Fibroblast of lung (primary cell): ENCODE measurements around the gene PIK3C3. TPM values are rescaled to one million over a fixed set of nuclear protein-coding genes. Genes with fewer than 3 reads are reported as not detected.

ENCODE experiments used
- DNase-seq, 2 donors: peaks; one replicate each; pipeline versions ENCODE4 v3.0.0 to v3.0.0-alpha.2; 2010; ENCODE audit warnings: low read depth in 2 of 2
- H2AFZ ChIP-seq: 2 replicates; pipeline ENCODE4 v1.5.1; 2012; ENCODE audit warnings: low read length, control low read depth, inconsistent platforms
- H3K27ac ChIP-seq: 2 replicates; pipeline ENCODE4 v1.5.1; 2011; ENCODE audit warnings: low read length, control low read depth; ENCODE audit not compliant: insufficient read depth
- H3K27me3 ChIP-seq: 2 replicates; pipeline ENCODE4 v1.5.1; 2011; ENCODE audit warnings: mild to moderate bottlenecking, low read length; ENCODE audit not compliant: control insufficient read depth, insufficient read depth
- H3K36me3 ChIP-seq: 2 replicates; pipeline ENCODE4 v1.5.1; 2011; ENCODE audit warnings: low read length; ENCODE audit not compliant: control insufficient read depth, insufficient read depth
- H3K4me1 ChIP-seq: 2 replicates; pipeline ENCODE4 v1.5.1; 2011; ENCODE audit warnings: low read length; ENCODE audit not compliant: control insufficient read depth, insufficient read depth; ENCODE audit errors: extremely low read depth
- H3K4me2 ChIP-seq: 2 replicates; pipeline ENCODE4 v1.5.1; 2011; ENCODE audit warnings: low read length, control low read depth; ENCODE audit not compliant: insufficient read depth; ENCODE audit errors: extremely low read depth
- H3K4me3 ChIP-seq, 4 experiments: fragments of 200-600 bp in 1 of 4; sonication (generic) in 1 of 4; replicated peaks in 1 of 4; 2 replicates each; pipeline ENCODE4 v1.5.1; 2011 to 2016; ENCODE audit warnings: low read length in 4 of 4, low read depth in 3 of 4, mild to moderate bottlenecking in 3 of 4, control low read depth in 2 of 4, inconsistent platforms in 1 of 4, mixed read lengths in 1 of 4; ENCODE audit not compliant: insufficient read depth in 1 of 4; ENCODE audit errors: control extremely low read depth in 1 of 4
- H3K79me2 ChIP-seq: 2 replicates; pipeline ENCODE4 v1.5.1; 2012; ENCODE audit warnings: mild to moderate bottlenecking, low read length, inconsistent platforms; ENCODE audit not compliant: control insufficient read depth, insufficient read depth
- H3K9ac ChIP-seq: 2 replicates; pipeline ENCODE4 v1.5.1; 2011; ENCODE audit warnings: mild to moderate bottlenecking, low read length, control low read depth; ENCODE audit not compliant: insufficient read depth
- H3K9me3 ChIP-seq: 2 replicates; pipeline ENCODE4 v1.5.1; 2012; ENCODE audit warnings: low read depth, low read length; ENCODE audit not compliant: control insufficient read depth, insufficient read depth
- H4K20me1 ChIP-seq: 2 replicates; pipeline ENCODE4 v1.5.1; 2011; ENCODE audit warnings: low read length; ENCODE audit not compliant: control insufficient read depth, insufficient read depth; ENCODE audit errors: extremely low read depth
- EZH2 ChIP-seq: IDR thresholded peaks from 2 replicates; pipeline ENCODE4 v1.5.1; 2012; ENCODE audit warnings: low read length, control low read depth, mild to moderate bottlenecking; ENCODE audit errors: missing control alignments
- polyA plus RNA-seq, 2 donors: library from polyadenylated mRNA; depleted of rRNA in 1 of 2; stranded (reverse) in 1 of 2; unstranded in 1 of 2; fragments of >200 nt; gene quantifications; 2 replicates each; pipeline ENCODE4 v1.2.1, GENCODE V29; 2011 to 2012; ENCODE audit warnings: missing spikeins in 1 of 2
- total RNA-seq: library from RNA; depleted of rRNA; stranded (reverse); fragments of >200 nt; gene quantifications from 2 replicates; pipeline ENCODE4 v1.2.1, GENCODE V29; 2014
- TF ChIP-seq, protein P1 (sequence below), 2 donors: IDR thresholded peaks in 1 of 2; conservative IDR thresholded peaks in 1 of 2; 1 replicate in 1 of 2; 2 replicates in 1 of 2; pipeline ENCODE4 v1.5.1; 2011 to 2012; ENCODE audit warnings: low read length in 2 of 2, control low read depth in 1 of 2, inconsistent platforms in 1 of 2, low read depth in 1 of 2, mild to moderate bottlenecking in 1 of 2

The PIK3C3 gene
- total and polyA plus RNA-seq, 2 donors (not counting 1 experiment from before 2014, with no cell fraction given), result 28.9 to 58.6 TPM

DNA sequence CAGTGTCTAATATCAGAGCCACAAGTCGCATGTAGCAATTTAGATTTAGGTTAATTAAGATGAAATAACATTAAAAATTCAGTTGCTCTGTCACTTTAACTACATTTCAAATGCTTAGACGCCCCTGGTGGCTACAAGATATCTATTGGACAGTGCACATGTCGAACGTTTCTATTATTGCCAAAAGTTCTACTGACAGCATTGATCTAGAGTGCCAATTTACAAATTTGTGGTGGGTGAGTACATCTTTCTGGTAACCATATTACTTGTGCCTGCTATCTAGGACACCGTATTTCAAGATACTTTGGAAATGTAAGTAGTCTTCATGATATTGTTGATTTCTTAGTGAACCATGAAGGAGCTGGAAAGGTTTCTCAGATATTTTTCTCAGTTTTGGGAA lies 20.2 kb downstream of the PIK3C3 start:
- TF ChIP-seq, protein P1, sequence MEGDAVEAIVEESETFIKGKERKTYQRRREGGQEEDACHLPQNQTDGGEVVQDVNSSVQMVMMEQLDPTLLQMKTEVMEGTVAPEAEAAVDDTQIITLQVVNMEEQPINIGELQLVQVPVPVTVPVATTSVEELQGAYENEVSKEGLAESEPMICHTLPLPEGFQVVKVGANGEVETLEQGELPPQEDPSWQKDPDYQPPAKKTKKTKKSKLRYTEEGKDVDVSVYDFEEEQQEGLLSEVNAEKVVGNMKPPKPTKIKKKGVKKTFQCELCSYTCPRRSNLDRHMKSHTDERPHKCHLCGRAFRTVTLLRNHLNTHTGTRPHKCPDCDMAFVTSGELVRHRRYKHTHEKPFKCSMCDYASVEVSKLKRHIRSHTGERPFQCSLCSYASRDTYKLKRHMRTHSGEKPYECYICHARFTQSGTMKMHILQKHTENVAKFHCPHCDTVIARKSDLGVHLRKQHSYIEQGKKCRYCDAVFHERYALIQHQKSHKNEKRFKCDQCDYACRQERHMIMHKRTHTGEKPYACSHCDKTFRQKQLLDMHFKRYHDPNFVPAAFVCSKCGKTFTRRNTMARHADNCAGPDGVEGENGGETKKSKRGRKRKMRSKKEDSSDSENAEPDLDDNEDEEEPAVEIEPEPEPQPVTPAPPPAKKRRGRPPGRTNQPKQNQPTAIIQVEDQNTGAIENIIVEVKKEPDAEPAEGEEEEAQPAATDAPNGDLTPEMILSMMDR (conservative IDR thresholded peaks at IDR 0.05 in 1 of 2, IDR thresholded peaks at IDR 0.05 in 1 of 2; ENCODE audit: low read depth in 1 of 2, low read length in 2 of 2), result no peak
- TF ChIP-seq EZH2, result no peak
- no peaks in the 10 kb centered on the region for H3K36me3 ChIP-seq

DNA sequence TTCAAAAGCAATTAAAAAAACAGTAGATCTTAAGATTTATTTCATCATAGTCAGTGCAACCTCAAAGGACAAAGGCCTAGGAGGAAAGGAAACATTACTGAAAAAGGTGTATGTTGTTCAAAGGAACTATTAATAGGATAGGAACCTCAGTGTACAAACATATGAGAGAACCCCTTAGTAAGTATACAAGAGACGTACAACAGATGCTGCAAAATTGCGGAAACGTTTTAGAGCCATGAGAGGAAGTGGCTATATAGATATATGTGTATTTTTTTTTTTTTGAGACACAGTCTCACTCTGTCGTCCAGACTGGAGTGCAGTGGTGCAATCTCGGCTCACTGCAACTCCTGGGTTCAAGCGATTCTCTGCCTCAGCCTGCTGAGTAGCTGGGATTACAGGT lies 22.2 kb downstream of the PIK3C3 start:
- no peaks in the 10 kb centered on the region for H3K79me2 ChIP-seq
- no peaks in the 10 kb centered on the region for H3K9me3 ChIP-seq
- H3K36me3 ChIP-seq, result no peaks in the 10 kb centered on the region
- no peaks in the 10 kb centered on the region for H4K20me1 ChIP-seq
- H3K4me2 ChIP-seq, result no peak overlapping the region
- no peaks in the 10 kb centered on the region for H3K4me1 ChIP-seq
- H3K4me3 ChIP-seq, result no peak overlapping the region
- no peaks in the 10 kb centered on the region for H3K27me3 ChIP-seq
- no peak for DNase-seq
- no peak overlapping the region for H2AFZ ChIP-seq
- no peak for TF ChIP-seq EZH2
- TF ChIP-seq, protein P1 (conservative IDR thresholded peaks at IDR 0.05 in 1 of 2, IDR thresholded peaks at IDR 0.05 in 1 of 2; ENCODE audit: low read depth in 1 of 2, low read length in 2 of 2), result no peak
- H3K9ac ChIP-seq, result no peak overlapping the region
- H3K27ac ChIP-seq, result no peak overlapping the region

More for the DNA sequence above, 20.2 kb downstream of the PIK3C3 start:
- no peaks in the 10 kb centered on the region for H3K9me3 ChIP-seq
- no peak overlapping the region for H2AFZ ChIP-seq
- H3K4me3 ChIP-seq, result no peak overlapping the region
- no peaks in the 10 kb centered on the region for H3K79me2 ChIP-seq
- no peak overlapping the region for H3K9ac ChIP-seq
- no peak for DNase-seq
- H4K20me1 ChIP-seq, result no peaks in the 10 kb centered on the region
- no peaks in the 10 kb centered on the region for H3K27me3 ChIP-seq
- no peaks in the 10 kb centered on the region for H3K4me1 ChIP-seq
- H3K27ac ChIP-seq, result no peak overlapping the region
- H3K4me2 ChIP-seq, result no peak overlapping the region

DNA sequence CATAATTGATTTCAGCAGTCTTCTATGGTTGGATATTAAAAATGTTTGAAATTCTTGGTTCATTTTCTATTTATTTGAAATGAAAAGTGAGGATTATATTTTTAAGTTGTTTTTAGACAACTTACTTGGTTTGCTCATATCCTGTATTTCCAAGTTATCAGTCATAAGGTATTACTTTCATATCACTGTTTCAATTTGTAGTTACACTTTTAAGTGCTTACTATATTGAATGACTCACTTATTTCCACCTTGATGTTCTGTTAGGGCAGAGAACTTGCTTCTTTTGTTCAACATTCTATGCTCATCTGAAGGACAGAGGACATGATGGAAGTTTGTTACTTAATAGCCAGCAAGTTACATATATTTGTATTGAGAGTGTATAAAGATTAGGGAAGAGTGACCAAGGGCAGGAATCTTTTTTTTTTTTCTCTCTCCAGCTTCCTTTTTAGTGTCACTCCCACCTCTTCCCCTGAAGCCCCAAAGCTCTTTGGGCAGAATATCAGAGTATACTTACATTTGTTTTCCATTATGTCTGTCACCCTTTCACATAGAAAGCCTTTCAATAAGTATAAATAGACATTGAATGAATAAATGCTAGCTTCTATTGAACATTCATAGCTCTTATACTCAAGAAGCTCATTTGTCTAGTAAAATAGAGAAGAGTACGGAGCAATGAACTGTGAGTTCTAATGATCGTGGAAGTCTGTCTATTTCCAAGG lies 28.1 kb downstream of the PIK3C3 start:
- peak in 1 of 2 donors; percentile 27 for DNase-seq
- TF ChIP-seq, protein P1 (conservative IDR thresholded peaks at IDR 0.05 in 1 of 2, IDR thresholded peaks at IDR 0.05 in 1 of 2; ENCODE audit: low read depth in 1 of 2, low read length in 2 of 2), result no peak
- no peak for TF ChIP-seq EZH2
- no peaks in the 10 kb centered on the region for H4K20me1 ChIP-seq
- no peaks in the 10 kb centered on the region for H3K79me2 ChIP-seq
- no peaks in the 10 kb centered on the region for H3K27me3 ChIP-seq
- H3K4me2 ChIP-seq, result no peak overlapping the region
- no peaks in the 10 kb centered on the region for H3K4me1 ChIP-seq
- no peaks in the 10 kb centered on the region for H3K9me3 ChIP-seq
- H3K27ac ChIP-seq, result no peak overlapping the region
- H3K4me3 ChIP-seq, result no peak overlapping the region
- no peaks in the 10 kb centered on the region for H3K36me3 ChIP-seq
- no peak overlapping the region for H3K9ac ChIP-seq
- no peak overlapping the region for H2AFZ ChIP-seq
